Putamen (tissue), 1 donor: Measurements from ENCODE around the gene TRIM16.
A peak's percentile ranks its signal among the peaks of the same experiment; 100 is the strongest.
"Not testable (repeated sequence)": the region's sequence is repeated elsewhere in the genome, so short reads cannot be mapped to it uniquely, and the experiment has no call there.

Experiments
- DNase-seq: peaks from one replicate; pipeline ENCODE4 v3.0.0-alpha.2; 2016; ENCODE audit warnings: low spot score

The TRIM16 gene

DNA sequence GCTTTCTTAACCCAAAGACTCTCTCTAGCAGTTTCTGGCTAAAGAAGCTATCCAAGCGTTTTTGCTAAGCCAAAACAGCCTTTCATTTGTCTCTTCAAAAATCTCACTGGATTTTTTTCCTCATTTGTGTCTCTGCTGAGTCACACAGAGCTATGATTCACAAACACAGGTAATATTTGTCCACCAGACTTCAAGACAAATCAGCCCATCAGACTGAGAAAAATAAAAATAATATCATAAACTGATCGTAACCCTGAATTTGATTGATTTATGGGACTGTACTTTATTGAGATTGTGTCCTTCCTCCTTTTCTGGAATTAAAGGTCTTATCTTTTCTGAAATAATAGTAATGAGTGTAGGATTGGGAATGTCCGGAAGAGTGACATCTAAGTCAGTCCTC, 25.8 kb downstream of the TRIM16 start:
- DNase-seq, result no peak

DNA sequence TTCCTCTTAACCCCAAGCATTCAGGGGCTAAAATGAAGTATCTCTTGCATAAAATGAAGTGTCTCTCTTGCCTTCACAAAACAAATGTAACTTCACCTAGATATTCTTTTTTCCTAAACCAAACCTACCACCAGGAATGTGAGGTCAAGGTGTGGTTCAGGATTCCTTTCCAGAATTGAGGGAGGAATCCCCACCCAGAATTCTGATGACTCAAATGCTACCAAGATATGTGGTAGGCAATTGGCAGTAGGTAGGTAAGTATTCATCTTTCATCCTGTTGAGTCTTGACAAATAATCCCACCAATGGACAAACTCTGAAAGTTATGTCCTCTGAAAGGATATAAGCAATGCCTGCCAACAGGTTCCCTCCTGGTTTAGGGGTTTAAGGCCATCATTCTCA, 26.2 kb downstream of the TRIM16 start:
- no peak for DNase-seq

- DNase-seq, result no peak
Measured at GRCh38 chr17:15654886-15655561, 29.1 kb downstream of the TRIM16 start.

- DNase-seq, result not testable (repeated sequence)
Measured at GRCh38 chr17:15654401-15654800, 29.7 kb downstream of the TRIM16 start.

DNA sequence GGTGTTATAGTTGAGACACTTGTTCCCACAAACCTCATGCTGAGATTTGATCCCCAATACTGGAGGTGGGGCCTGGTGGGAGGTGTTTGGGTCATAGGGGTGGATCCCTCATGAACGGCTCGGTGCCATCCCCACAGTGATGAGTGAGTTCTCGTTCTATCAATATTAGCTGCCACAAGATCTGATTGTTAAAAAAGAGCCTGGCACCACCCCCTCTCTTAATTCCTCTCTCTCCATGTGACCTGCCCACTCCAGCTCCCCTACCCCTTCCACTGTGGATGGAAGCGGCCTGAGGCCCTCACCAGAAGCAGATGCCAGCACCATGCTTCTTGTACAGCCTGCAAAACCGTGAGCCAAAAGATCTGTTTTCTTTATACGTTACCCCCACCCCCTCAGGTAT, 31.2 kb downstream of the TRIM16 start:
- DNase-seq, result no peak

DNA sequence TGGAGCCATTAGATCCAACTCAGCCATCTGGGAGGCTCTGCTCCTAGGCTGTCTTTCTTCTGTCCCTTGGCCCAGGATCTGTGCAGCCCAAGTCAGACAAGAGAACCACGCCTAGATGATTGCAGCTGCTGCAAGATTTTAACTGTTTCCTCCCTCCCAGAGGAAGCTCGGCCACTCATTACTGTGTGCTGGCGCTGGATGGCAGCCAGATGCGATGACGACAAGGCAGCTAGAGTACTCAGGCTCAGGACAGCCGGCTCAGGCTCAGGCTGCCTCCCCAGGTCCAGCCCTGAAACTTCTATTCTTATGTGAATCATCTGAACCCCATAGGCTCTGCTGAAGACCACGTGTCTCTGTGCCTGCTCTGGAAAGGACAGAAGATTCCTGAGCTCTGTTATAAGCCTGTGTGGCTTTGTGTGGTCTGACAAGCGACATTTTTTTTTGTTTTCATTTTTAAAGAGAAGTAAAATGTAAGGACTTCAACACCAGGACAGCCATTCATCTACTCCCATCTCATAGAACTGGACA, 32.5 kb downstream of the TRIM16 start:
- DNase-seq, result peak; percentile 76

GRCh38 chr17:15650741-15651582, 33.1 kb downstream of the TRIM16 start:
- no peak for DNase-seq

- no peak for DNase-seq
Measured at GRCh38 chr17:15649861-15650421, 34.2 kb downstream of the TRIM16 start.

DNA sequence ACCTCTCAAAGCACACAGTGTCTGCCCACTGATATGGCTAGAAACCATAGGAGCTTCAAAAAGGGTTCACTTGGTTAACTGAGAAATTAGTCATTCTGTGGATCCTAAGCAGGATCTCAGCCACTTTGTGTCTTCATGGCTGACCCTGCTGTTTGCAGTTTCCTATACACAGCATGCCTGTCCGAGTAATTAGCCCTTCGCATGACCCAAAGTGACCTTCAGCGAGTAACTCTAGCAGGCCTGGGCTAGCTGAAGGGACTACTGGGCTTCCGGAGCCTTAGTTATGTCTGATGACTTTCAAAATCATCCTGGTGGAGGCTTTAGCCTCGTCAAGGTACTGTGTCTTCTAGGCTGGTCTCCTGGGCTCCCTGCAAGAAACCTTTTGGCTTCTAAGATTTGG, 35.7 kb downstream of the TRIM16 start:
- DNase-seq, result no peak

DNA sequence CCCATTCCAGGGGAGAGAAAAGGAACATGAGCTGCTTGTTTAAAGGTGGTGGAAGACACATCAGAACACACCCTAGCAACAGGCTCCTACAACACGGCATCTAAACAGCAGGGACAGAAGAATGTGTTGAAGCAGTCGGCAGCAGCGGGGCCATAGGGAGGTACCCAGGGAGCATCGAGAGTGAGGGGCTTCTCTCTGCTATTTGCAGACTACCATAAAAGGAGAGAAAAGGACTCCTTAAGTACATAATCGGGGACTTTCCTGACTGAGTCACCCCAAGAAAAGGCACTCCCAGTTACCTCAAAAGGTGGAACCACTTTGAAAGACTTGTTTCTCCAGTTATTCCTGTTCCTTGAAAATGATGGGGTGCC, 38.2 kb downstream of the TRIM16 start:
- not testable (repeated sequence) for DNase-seq

GRCh38 chr17:15645099-15645941, 38.8 kb downstream of the TRIM16 start:
- DNase-seq, result not testable (repeated sequence)

GRCh38 chr17:15642505-15643251, 41.4 kb downstream of the TRIM16 start:
- not testable (repeated sequence) for DNase-seq

- not testable (repeated sequence) for DNase-seq
Measured at GRCh38 chr17:15642014-15642413, 42.1 kb downstream of the TRIM16 start.

GRCh38 chr17:15630930-15631453, 53.1 kb downstream of the TRIM16 start:
- DNase-seq, result not testable (repeated sequence)

DNA sequence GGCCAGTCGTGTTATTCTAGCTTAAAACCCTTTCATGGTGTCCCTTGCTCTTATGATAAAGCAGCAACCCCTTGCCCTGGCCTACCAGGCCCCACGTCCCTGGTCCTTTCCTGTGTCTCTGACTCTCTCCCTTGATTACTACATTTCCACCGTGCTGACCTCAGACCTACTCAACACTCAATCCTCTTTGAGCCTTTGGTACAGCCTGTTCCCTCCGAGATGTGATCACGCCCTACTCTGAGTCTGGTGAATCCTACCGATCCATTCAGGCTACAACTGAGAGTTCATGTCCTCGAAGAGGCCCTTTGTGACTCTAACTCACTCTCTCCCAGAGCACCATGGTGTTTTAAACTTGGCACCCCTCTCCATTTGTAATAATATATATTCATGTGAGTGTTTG, 54.1 kb downstream of the TRIM16 start:
- not testable (repeated sequence) for DNase-seq

DNA sequence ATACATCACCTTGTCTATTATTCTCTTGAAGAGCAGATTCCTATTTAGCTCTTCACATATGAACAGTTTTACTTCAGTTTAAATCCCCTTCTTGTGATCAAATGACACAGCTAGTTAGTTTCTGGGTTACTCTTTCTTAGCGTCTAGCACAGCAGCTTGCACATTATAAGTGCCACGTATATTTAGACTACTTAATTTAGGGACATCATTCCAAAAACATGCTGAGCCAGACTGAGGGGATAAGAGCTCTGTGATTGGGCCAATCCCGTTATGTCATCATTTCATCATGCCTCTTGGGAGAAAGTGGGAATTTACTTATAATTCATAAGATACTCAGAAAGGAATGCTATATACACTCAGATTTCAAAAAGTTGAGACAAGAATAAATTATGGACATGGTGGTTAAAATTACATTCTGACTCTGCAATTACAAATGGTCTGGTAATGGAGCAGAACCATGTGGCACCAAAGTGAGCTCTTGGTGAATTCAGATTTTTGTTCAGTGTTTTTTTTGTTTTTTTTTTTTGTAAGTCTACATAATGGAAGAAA, 60.4 kb downstream of the TRIM16 start:
- DNase-seq, result not testable (repeated sequence)

DNA sequence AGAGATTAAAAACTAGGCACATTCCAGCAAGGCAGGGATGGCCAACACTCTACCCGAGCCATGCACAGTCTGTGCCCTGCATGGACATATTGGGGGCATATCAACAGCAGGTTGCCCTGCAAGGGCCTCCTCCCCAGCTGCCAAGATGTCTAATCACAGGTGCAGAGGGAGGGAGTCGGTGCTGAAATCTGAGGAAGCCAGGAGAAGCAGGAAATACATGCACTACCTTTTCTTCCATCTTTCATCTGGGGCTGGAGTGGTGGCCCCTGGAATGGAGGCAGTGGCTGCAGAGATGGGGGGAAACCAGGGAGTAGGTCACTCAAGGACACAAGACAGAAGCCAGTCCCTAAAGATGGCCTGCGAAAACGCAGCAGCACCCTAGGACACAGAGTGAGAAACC, 60.9 kb downstream of the TRIM16 start:
- DNase-seq, result not testable (repeated sequence)

DNA sequence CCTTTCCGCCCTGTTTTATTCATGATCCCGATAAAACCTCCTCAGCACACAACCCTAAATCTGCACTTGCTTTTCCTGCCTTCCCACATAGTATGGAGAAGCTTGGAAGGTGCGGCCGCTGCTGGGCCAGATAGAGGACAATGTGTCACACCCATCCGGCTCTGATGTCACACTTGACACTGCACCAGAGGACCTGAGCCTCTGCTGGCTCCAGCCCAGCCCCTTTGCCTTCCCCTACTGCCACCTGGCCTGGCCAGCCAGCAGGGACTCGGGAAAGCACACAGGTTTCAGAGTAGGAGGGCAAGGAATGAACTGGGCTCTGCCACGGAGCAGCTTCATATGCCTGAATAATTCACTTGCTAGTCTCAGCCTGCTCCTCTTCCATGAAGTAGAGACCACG, 62.0 kb downstream of the TRIM16 start:
- not testable (repeated sequence) for DNase-seq

DNA sequence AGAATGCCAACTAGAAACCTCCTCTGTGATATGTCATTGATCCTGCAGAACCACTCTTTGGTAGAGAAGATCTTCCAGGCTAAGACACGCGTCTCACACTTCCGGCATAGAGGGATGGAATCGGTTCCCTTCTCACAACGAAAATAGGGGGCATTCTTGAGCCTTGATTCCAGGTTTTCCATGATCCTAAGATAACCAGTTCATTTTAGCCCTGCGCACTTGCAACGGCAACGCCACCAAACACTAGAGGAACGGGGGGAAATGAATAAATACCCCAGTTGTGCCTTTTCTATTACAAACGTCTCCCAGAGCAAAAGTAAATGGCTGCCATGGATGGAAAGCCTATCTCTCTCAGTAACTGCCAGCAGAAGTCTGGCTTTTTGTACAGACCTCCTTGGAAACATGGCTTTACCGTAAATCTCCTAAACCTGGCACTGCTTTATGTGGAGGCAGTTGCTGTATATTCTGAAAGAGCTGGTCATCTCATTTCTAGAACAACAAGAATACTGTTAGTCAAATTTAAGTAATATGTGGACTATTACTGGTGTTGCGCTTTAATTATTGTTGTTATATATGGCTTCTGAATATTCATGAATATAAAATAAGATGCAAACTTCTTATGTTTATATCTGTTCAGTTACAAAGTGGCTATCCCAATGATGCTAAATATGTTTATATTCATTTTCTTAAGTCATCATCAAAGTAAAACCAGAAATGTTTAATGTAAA, 64.6 kb downstream of the TRIM16 start, which contains the start of gene FBXW10B:
Gene FBXW10B, minus strand, starts transcription at position 374 of the 728 bp plus-strand sequence. Its CDS starts 192 bp downstream, at position 182.
- DNase-seq, result not testable (repeated sequence)

- not testable (repeated sequence) for DNase-seq
Measured at GRCh38 chr17:15616828-15617227, 67.3 kb downstream of the TRIM16 start.
